Ovary (tissue), 10 donors: ENCODE results near the gene ARHGEF17. TPM values are rescaled to one million over a fixed set of nuclear protein-coding genes. Genes with fewer than 3 reads are reported as not detected.

Experiments used
- DNase-seq, 5 donors: peaks; one replicate each; pipeline ENCODE4 v3.0.0-alpha.2; 2019 to 2020
- H3K27ac ChIP-seq, 2 donors: fragments of 200-600 bp; one replicate each; pipeline versions ENCODE4 v1.5.1 to v1.8.0; 2019 to 2022
- H3K27me3 ChIP-seq: fragments of 200-600 bp; one replicate; pipeline ENCODE4 v1.8.0; 2022
- H3K36me3 ChIP-seq: fragments of 200-600 bp; sonication (generic); one replicate; pipeline ENCODE4 v1.5.1; 2019
- H3K4me1 ChIP-seq: one replicate; pipeline ENCODE4 v1.8.1; 2013; ENCODE audit warnings: mild to moderate bottlenecking, moderate library complexity; ENCODE audit not compliant: insufficient read depth
- H3K4me3 ChIP-seq: fragments of 200-600 bp; sonication (generic); one replicate; pipeline ENCODE4 v1.5.1; 2017
- H3K9me3 ChIP-seq, 2 donors: fragments of 200-600 bp in 1 of 2; sonication (generic) in 1 of 2; one replicate each; pipeline versions ENCODE4 v1.5.1 to v1.8.1; 2013 to 2019; ENCODE audit warnings: mild to moderate bottlenecking in 1 of 2, moderate library complexity in 1 of 2
- CTCF ChIP-seq, 3 donors: fragments of 450-650 bp in 2 of 3; fragments of 200-600 bp in 1 of 3; IDR thresholded peaks; one replicate each; pipeline versions ENCODE4 v1.5.1 to v1.8.0; 2016 to 2022; ENCODE audit warnings: antibody characterized with exemption in 3 of 3, mild to moderate bottlenecking in 1 of 3
- EP300 ChIP-seq: sonication (generic); formaldehyde crosslinking; IDR thresholded peaks from one replicate; pipeline ENCODE4 v1.6.1; 2017; ENCODE audit warnings: antibody characterized with exemption
- POLR2A ChIP-seq: fragments of 450-650 bp; IDR thresholded peaks from one replicate; pipeline ENCODE4 v1.6.1; 2017; ENCODE audit warnings: antibody characterized with exemption, mild to moderate bottlenecking, moderate library complexity
- WGBS, 3 donors: extraction: QIAGEN DNeasy Blood & Tissue Kit in 1 of 3; methylation state at CpG; one replicate each; pipeline versions ENCODE4 v1.1.5 to v1.1.7; 2013 to 2017; 5-methylcytosine and 5-hydroxymethylcytosine counted together
- intact Hi-C, 4 donors: fragments of 100-400 bp; cut with DNase I; formaldehyde crosslinking; loops; one replicate each; pipeline versions ENCODE4 v1.11.0 to v1.15.1; 2022 to 2023
- long read RNA-seq, 3 donors: library from polyadenylated mRNA in 2 of 3; unstranded in 2 of 3; transcript quantifications; one replicate each; pipeline ENCODE4 v2.0.0 and lab custom pipeline, GENCODE V29; 2021 to 2026
- polyA plus RNA-seq, 2 donors: library from polyadenylated mRNA; stranded (reverse); fragments of 200-250 nt in 1 of 2; fragments of 350-450 nt in 1 of 2; fragmentation: Illumina TruSeq in 1 of 2; extraction: RNeasy Lipid Tissue Mini Kit (QIAGEN cat#74804) in 1 of 2; gene quantifications; one replicate each; pipeline ENCODE4 v1.2.3, GENCODE V29; 2013 to 2014
- total RNA-seq, 7 donors: library from RNA; depleted of rRNA in 2 of 7; stranded (reverse); fragments of >200 nt in 2 of 7; fragmentation: NEBNext Ultra II Directional in 3 of 7; extraction: Animal tissue kit (Norgen Biotek cat#: 25700) in 3 of 7; gene quantifications; one replicate each; pipeline versions ENCODE4 v1.1.0 to v1.2.4, GENCODE V29; 2016 to 2023
- donor health status: DM: no; HTN: no; CAD: no; lungs with moderate emphysema.
- donor health status: DM: no; HTN: no; CAD: no.
- donor health status: Bipolar disorder and iron deficiency.
- donor health status: DM: yes; HTN: yes; CAD: no.
- donor health status: DM: no; HTN: no; CAD: no.
- donor health status: DM: yes; HTN: yes; CAD: no.

The ARHGEF17 gene, protein sequence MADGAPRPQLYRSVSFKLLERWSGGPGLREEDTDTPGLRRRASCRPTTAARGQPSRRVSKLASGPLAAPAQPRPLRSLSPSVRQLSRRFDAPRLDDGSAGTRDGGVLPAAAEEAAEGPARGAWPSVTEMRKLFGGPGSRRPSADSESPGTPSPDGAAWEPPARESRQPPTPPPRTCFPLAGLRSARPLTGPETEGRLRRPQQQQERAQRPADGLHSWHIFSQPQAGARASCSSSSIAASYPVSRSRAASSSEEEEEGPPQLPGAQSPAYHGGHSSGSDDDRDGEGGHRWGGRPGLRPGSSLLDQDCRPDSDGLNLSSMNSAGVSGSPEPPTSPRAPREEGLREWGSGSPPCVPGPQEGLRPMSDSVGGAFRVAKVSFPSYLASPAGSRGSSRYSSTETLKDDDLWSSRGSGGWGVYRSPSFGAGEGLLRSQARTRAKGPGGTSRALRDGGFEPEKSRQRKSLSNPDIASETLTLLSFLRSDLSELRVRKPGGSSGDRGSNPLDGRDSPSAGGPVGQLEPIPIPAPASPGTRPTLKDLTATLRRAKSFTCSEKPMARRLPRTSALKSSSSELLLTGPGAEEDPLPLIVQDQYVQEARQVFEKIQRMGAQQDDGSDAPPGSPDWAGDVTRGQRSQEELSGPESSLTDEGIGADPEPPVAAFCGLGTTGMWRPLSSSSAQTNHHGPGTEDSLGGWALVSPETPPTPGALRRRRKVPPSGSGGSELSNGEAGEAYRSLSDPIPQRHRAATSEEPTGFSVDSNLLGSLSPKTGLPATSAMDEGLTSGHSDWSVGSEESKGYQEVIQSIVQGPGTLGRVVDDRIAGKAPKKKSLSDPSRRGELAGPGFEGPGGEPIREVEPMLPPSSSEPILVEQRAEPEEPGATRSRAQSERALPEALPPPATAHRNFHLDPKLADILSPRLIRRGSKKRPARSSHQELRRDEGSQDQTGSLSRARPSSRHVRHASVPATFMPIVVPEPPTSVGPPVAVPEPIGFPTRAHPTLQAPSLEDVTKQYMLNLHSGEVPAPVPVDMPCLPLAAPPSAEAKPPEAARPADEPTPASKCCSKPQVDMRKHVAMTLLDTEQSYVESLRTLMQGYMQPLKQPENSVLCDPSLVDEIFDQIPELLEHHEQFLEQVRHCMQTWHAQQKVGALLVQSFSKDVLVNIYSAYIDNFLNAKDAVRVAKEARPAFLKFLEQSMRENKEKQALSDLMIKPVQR (N-terminal part only)
- total RNA-seq: 10 to 100 TPM; 29.8 to 83.8 (median 46.7) TPM
- 10 to 100 TPM; 21.0 to 38.0 TPM for polyA plus RNA-seq
- long read RNA-seq, donor 1, full-length matches to known transcripts: 11 of 65 reads
- long read RNA-seq, donor 1, partial matches to known transcripts: 44 of 65 reads
- long read RNA-seq, donor 1, other reads (novel, unspliced or antisense): 10 of 65 reads
- long read RNA-seq, donor 2, partial matches to known transcripts: 0 of 1 reads
- long read RNA-seq, donor 2, other reads (novel, unspliced or antisense): 0 of 1 reads
- long read RNA-seq, donor 3, full-length matches to known transcripts: 12 of 64 reads
- long read RNA-seq, donor 3, partial matches to known transcripts: 29 of 64 reads
- long read RNA-seq, donor 3, other reads (novel, unspliced or antisense): 23 of 64 reads

DNA sequence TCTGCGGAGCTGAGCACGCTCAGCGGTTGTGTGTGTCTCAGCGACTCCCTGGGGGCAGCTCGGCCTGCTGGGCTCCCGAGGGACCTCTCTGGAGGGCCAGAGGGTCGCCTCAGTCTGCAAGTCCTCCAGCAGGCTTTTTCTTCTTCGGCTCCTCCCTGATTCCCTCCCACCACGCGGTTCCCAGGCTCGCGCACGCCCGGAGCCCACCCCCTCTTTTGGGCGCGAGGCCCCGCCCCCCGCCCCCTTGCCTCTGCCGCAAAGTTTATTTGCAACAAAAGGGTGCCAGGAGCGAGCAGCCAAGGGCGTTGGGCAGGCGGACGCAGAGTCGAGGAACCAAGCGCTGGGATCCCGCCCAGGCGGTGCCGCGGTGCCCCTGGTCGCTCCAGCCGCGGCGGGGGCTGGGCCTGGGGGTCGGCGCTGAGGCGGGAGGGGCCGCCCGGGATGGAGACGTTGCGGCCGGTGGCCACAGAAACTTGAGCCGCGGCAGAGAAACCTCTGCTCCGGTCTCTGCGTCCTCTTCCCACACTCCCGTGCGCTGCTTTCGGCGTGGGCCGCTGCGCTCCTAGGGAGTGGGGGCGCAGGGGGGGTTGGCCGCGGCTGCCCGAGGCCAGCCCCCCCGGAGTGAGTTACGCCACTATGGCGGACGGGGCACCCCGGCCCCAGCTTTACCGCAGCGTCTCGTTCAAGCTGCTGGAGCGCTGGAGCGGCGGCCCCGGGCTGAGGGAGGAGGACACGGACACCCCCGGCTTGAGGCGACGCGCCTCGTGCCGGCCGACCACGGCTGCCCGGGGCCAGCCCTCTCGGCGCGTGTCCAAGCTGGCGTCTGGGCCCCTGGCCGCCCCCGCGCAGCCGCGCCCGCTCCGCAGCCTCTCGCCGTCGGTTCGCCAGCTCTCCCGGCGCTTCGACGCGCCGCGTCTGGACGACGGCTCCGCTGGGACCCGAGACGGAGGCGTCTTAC is at the start of gene ARHGEF17:
ARHGEF17 (plus strand) TSS at position 274 of the 958 bp plus-strand sequence; CDS start at position 637, 363 bp downstream.
- WGBS, 3 donors: 0% methylated on average over 63 to 105 of the region's 105 CpGs
- H3K4me1 ChIP-seq: peaks cover 32% of the 10 kb centered on the region

DNA sequence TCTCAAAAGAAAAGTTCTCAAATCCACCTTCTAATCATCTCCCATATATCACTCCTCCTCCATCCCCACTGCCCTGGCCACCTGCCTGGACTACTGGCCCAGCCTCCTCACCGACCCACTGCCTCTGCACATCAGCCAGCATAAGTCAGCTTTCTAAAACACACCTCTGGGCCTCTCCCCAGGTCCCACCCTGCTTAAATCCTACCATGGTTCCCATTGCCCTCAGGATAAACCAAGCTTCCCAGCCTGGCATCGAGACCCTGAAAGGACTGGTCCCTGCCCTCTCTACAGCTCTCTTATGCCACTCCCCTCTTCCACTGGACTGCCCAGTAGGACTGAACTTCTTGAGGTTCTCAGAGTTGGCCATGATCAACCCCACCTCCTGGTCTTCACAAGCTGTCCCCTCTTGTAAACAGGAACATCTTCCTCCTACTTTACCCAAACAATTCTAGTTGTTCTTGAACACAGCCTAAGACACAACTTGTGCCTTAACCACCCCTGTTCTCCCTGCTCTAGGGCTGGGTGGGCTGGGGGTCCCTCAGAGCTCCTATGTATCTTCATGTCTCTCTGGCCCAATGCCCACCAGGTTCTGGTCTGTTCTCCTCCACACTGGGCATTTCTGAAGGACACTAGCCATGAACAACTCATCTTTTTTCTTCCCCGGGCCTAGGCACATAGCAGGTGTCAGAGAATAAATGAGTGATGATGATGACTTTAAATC is 48.5 kb upstream of the ARHGEF17 start:
- H3K36me3 ChIP-seq: no peaks in the 10 kb centered on the region
- no peak overlapping the region for H3K27ac ChIP-seq
- no peaks in the 10 kb centered on the region for H3K9me3 ChIP-seq
- 85 to 90% (median 89%) methylated on average over 3 of the region's 3 CpGs for WGBS, 3 donors
- H3K4me3 ChIP-seq: no peak overlapping the region
- intact Hi-C loops: no loop called here
- no peak for TF ChIP-seq CTCF (IDR thresholded peaks at IDR 0.05)
- TF ChIP-seq POLR2A: no peak
- no peak for TF ChIP-seq EP300
- peaks cover 13% of the 10 kb centered on the region for H3K4me1 ChIP-seq
- no peaks in the 10 kb centered on the region for H3K27me3 ChIP-seq
- no peak for DNase-seq

More for the DNA sequence above, at the start of gene ARHGEF17:
- Histone ChIP-seq H3K36me3 (no peaks in the 10 kb centered on the region), H3K9me3 (no peaks in the 10 kb centered on the region), H3K4me3 (peak within 1 kb of the TSS; percentile 86), H3K27ac (peak within 1 kb of the TSS; percentile 96), H3K27me3 (no peaks in the 10 kb centered on the region)
- TF ChIP-seq CTCF (IDR thresholded peaks at IDR 0.05): peak in 1 of 3 donors; percentile 8
- TF ChIP-seq POLR2A: no peak
- DNase-seq: peak; percentile 76 to 85 (median 80)
- intact Hi-C loops: no loop called here

DNA sequence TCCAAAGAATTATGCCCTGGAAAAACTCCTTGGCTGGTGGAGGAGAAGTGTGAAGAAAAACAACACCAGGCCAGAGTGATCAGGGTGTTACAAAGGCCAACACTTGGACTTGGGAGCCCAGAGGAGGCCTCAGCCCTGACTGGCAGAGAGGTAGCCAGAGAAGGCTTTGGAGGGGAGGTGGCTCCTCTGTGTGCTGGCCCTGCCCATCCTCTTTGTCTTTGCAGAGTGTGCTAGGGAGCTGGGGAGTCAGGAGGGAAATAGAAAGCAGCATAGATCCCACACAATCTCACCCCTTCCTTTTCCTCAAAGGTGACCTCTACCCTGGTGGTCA is 48.0 kb upstream of the ARHGEF17 start:
- intact Hi-C loops: no loop called here
- Histone ChIP-seq H3K36me3 (no peaks in the 10 kb centered on the region), H3K27ac (no peak overlapping the region), H3K4me1 (peaks cover 13% of the 10 kb centered on the region), H3K27me3 (no peaks in the 10 kb centered on the region), H3K4me3 (no peak overlapping the region), H3K9me3 (no peaks in the 10 kb centered on the region)
- DNase-seq: no peak
- TF ChIP-seq CTCF (IDR thresholded peaks at IDR 0.05) (no peak), EP300 (no peak), POLR2A (no peak)
